H1 (cell line): ENCODE data around the gene DPPA4. TPM values are rescaled to one million over a fixed set of nuclear protein-coding genes. Genes with fewer than 3 reads are reported as not detected.

Source experiments
- CTCF ChIA-PET: fragments of 300-600 bp; sonication (Branson Sonifier 250); formaldehyde crosslinking; loops from one replicate; lab custom pipeline; 2021; ENCODE audit not compliant: partially characterized antibody; lab: Charles Lee
- POLR2A ChIA-PET: fragments of 300-600 bp; sonication (Branson Sonifier 250); formaldehyde crosslinking; loops from one replicate; lab custom pipeline; 2021; ENCODE audit warnings: inconsistent platforms; ENCODE audit not compliant: partially characterized antibody; lab: Charles Lee
- DNase-seq, 2 experiments: peaks; one replicate each; pipeline versions ENCODE4 v3.0.0 to v3.0.0-alpha.2; 2010 to 2022; ENCODE audit warnings: low spot score in 2 of 2, low read depth in 1 of 2, mixed read lengths in 1 of 2
- FAIRE-seq: peaks from 2 replicates; lab custom pipeline; 2011; peaks lifted over from hg19 to GRCh38; lab: Jason Lieb, UNC
- H2AFZ ChIP-seq: 2 replicates; pipeline ENCODE4 v1.8.1; 2012; ENCODE audit warnings: low read length, inconsistent platforms
- H2AK5ac ChIP-seq: 2 replicates; pipeline ENCODE4 v1.6.1; 2013; ENCODE audit warnings: low read depth, low read length
- H2BK120ac ChIP-seq: replicated peaks from 2 replicates; pipeline ENCODE3; 2013; ENCODE audit warnings: low read depth, low read length, inconsistent platforms
- H2BK12ac ChIP-seq: 2 replicates; pipeline ENCODE4 v1.6.1; 2013; ENCODE audit warnings: low read depth, low read length
- H2BK15ac ChIP-seq: 2 replicates; pipeline ENCODE4 v1.6.1; 2013; ENCODE audit warnings: low read length
- H2BK20ac ChIP-seq: 2 replicates; pipeline ENCODE4 v1.6.1; 2013; ENCODE audit warnings: low read length
- H2BK5ac ChIP-seq: 2 replicates; pipeline ENCODE4 v1.6.1; 2013; ENCODE audit warnings: low read depth, low read length
- H3K14ac ChIP-seq: 2 replicates; pipeline ENCODE4 v1.6.1; 2013; ENCODE audit warnings: inconsistent platforms; ENCODE audit not compliant: insufficient read length
- H3K18ac ChIP-seq: 2 replicates; pipeline ENCODE4 v1.6.1; 2013; ENCODE audit warnings: low read length; ENCODE audit errors: extremely low read depth
- H3K23ac ChIP-seq: 2 replicates; pipeline ENCODE4 v1.6.1; 2013; ENCODE audit warnings: inconsistent platforms; ENCODE audit not compliant: insufficient read length
- H3K23me2 ChIP-seq: 2 replicates; pipeline ENCODE4 v1.6.1; 2013; ENCODE audit warnings: low read depth, low read length
- H3K27ac ChIP-seq: 2 replicates; pipeline ENCODE4 v1.6.1; 2011; ENCODE audit warnings: low read depth, low read length, inconsistent platforms
- H3K27me3 ChIP-seq, 4 experiments: replicated peaks in 1 of 4; 1 replicate in 1 of 4; 2 replicates in 3 of 4; pipeline versions ENCODE4 v1.6.1 to v1.8.1; 2011 to 2013; ENCODE audit warnings: low read length in 3 of 4, mild to moderate bottlenecking in 3 of 4, inconsistent platforms in 2 of 4, mixed read lengths in 2 of 4, moderate library complexity in 1 of 4; ENCODE audit not compliant: control insufficient read depth in 3 of 4, insufficient read depth in 3 of 4; ENCODE audit errors: extremely low read depth in 1 of 4
- H3K36me3 ChIP-seq, 4 experiments: 2 replicates each; pipeline versions ENCODE4 v1.6.1 to v1.8.1; 2011 to 2013; ENCODE audit warnings: mild to moderate bottlenecking in 4 of 4, low read length in 3 of 4, moderate library complexity in 2 of 4, control low read depth in 1 of 4, inconsistent platforms in 1 of 4; ENCODE audit not compliant: insufficient read depth in 4 of 4, control insufficient read depth in 2 of 4
- H3K4ac ChIP-seq: replicated peaks from 2 replicates; pipeline ENCODE3; 2013; ENCODE audit warnings: low read length, low read depth, mixed read lengths, inconsistent platforms; ENCODE audit not compliant: insufficient read length
- H3K4me1 ChIP-seq, 4 experiments: replicated peaks in 1 of 4; 1 replicate in 1 of 4; 2 replicates in 3 of 4; pipeline versions ENCODE4 v1.6.1 to v1.8.1; 2011 to 2013; ENCODE audit warnings: low read length in 3 of 4, inconsistent platforms in 2 of 4, mixed read lengths in 1 of 4; ENCODE audit not compliant: insufficient read depth in 4 of 4, control insufficient read depth in 3 of 4
- H3K4me2 ChIP-seq, 2 experiments: 2 replicates each; pipeline versions ENCODE4 v1.6.1 to v1.8.1; 2011 to 2013; ENCODE audit warnings: low read depth in 2 of 2, low read length in 2 of 2, control low read depth in 1 of 2, inconsistent platforms in 1 of 2, mild to moderate bottlenecking in 1 of 2; ENCODE audit not compliant: insufficient read depth in 1 of 2
- H3K4me3 ChIP-seq, 4 experiments: fragments of 200-600, 300-600 bp in 1 of 4; sonication (generic), shearing (Covaris generic), sonication (Bioruptor Twin) in 1 of 4; 2 replicates each; pipeline versions ENCODE4 v1.5.1 to v1.8.1; 2011 to 2016; ENCODE audit warnings: low read length in 4 of 4, low read depth in 3 of 4, control low read depth in 2 of 4, inconsistent platforms in 2 of 4, mild to moderate bottlenecking in 2 of 4, mixed read lengths in 1 of 4, moderate library complexity in 1 of 4; ENCODE audit not compliant: insufficient read depth in 2 of 4; ENCODE audit errors: extremely low read depth in 1 of 4
- H3K56ac ChIP-seq: replicated peaks from 2 replicates; pipeline ENCODE3; 2013; ENCODE audit warnings: low read depth, mild to moderate bottlenecking, mixed read lengths, low read length, inconsistent platforms; ENCODE audit not compliant: insufficient read length
- H3K79me1 ChIP-seq: 2 replicates; pipeline ENCODE4 v1.6.1; 2013; ENCODE audit warnings: low read depth, low read length, control low read depth
- H3K79me2 ChIP-seq, 2 experiments: 2 replicates each; pipeline versions ENCODE4 v1.6.1 to v1.8.1; 2012 to 2013; ENCODE audit warnings: low read length in 2 of 2, mild to moderate bottlenecking in 2 of 2, inconsistent platforms in 1 of 2; ENCODE audit not compliant: insufficient read depth in 2 of 2, control insufficient read depth in 1 of 2
- H3K9ac ChIP-seq, 4 experiments: replicated peaks in 1 of 4; 1 replicate in 1 of 4; 2 replicates in 3 of 4; pipeline versions ENCODE4 v1.6.1 to v1.8.1; 2011 to 2013; ENCODE audit warnings: low read depth in 3 of 4, low read length in 3 of 4, control low read depth in 2 of 4, mild to moderate bottlenecking in 2 of 4, moderate library complexity in 2 of 4, inconsistent platforms in 1 of 4; ENCODE audit errors: extremely low read depth in 1 of 4
- H3K9me3 ChIP-seq, 2 experiments: 2 replicates each; pipeline versions ENCODE4 v1.6.1 to v1.8.1; 2012 to 2013; ENCODE audit warnings: mild to moderate bottlenecking in 2 of 2, moderate library complexity in 2 of 2, control low read depth in 1 of 2, inconsistent platforms in 1 of 2, low read depth in 1 of 2, low read length in 1 of 2, mixed read lengths in 1 of 2; ENCODE audit not compliant: insufficient read depth in 2 of 2
- H4K20me1 ChIP-seq, 2 experiments: replicated peaks in 1 of 2; 2 replicates each; pipeline versions ENCODE3 to v1.8.1; 2011 to 2013; ENCODE audit warnings: inconsistent platforms in 2 of 2, low read length in 2 of 2, mild to moderate bottlenecking in 1 of 2; ENCODE audit not compliant: insufficient read depth in 2 of 2, control insufficient read depth in 1 of 2
- H4K5ac ChIP-seq: 2 replicates; pipeline ENCODE4 v1.6.1; 2013; ENCODE audit warnings: low read length, low read depth, mixed read lengths, inconsistent platforms; ENCODE audit not compliant: insufficient read length
- H4K8ac ChIP-seq: 2 replicates; pipeline ENCODE4 v1.8.0; 2013; ENCODE audit warnings: mild to moderate bottlenecking, moderate library complexity, low read length, inconsistent platforms; ENCODE audit not compliant: insufficient read depth; ENCODE audit errors: extremely low read depth
- H4K91ac ChIP-seq: replicated peaks from 2 replicates; pipeline ENCODE3; 2013; ENCODE audit warnings: low read length, mixed read lengths, inconsistent platforms; ENCODE audit not compliant: insufficient read length
- EP300 ChIP-seq, 2 experiments: IDR thresholded peaks; 1 replicate in 1 of 2; 2 replicates in 1 of 2; pipeline ENCODE4 v1.6.1; 2011 to 2012; ENCODE audit warnings: low read depth in 2 of 2, low read length in 2 of 2, mild to moderate bottlenecking in 2 of 2, borderline replicate concordance in 1 of 2, inconsistent platforms in 1 of 2, moderate library complexity in 1 of 2
- JUN ChIP-seq: IDR thresholded peaks from 2 replicates; pipeline ENCODE4 v1.6.1; 2011; ENCODE audit warnings: low read depth, mild to moderate bottlenecking, improper control_type of control experiment, low read length
- NRF1 ChIP-seq: IDR thresholded peaks from 2 replicates; pipeline ENCODE4 v1.6.1; 2011; ENCODE audit warnings: mild to moderate bottlenecking, low read depth, low read length, improper control_type of control experiment
- POLR2AphosphoS5 ChIP-seq: IDR thresholded peaks from 2 replicates; pipeline ENCODE4 v1.6.1; 2011; ENCODE audit warnings: low read depth, low read length
- RAD21 ChIP-seq, 2 experiments: IDR thresholded peaks in 1 of 2; conservative IDR thresholded peaks in 1 of 2; 2 replicates each; pipeline ENCODE4 v1.6.1; 2011; ENCODE audit warnings: low read depth in 2 of 2, low read length in 2 of 2, improper control_type of control experiment in 1 of 2, inconsistent platforms in 1 of 2, mild to moderate bottlenecking in 1 of 2, moderate library complexity in 1 of 2
- SP2 ChIP-seq: IDR thresholded peaks from 2 replicates; pipeline ENCODE4 v1.6.1; 2012; ENCODE audit warnings: mild to moderate bottlenecking, low read length, inconsistent platforms
- SRF ChIP-seq: IDR thresholded peaks from 2 replicates; pipeline ENCODE4 v1.6.1; 2011; ENCODE audit warnings: mild to moderate bottlenecking, low read depth, low read length, moderate library complexity
- SUZ12 ChIP-seq: fragments of 200-600 bp; sonication (generic); IDR thresholded peaks from 2 replicates; pipeline ENCODE4 v1.6.1; 2012; ENCODE audit warnings: mild to moderate bottlenecking, inconsistent platforms, low read length, moderate library complexity, mixed read lengths
- TAF7 ChIP-seq: optimal IDR thresholded peaks from 2 replicates; pipeline ENCODE3; 2011; ENCODE audit warnings: low read depth, mild to moderate bottlenecking, inconsistent platforms, low read length, moderate library complexity, borderline replicate concordance
- TEAD4 ChIP-seq: IDR thresholded peaks from 2 replicates; pipeline ENCODE4 v1.6.1; 2012; ENCODE audit warnings: low read depth, low read length, inconsistent platforms, mixed read lengths
- WGBS, 2 experiments: shearing (Covaris generic) in 1 of 2; methylation state at CpG; one replicate each; pipeline versions ENCODE4 v1.1.6 to v1.1.7; 2013 to 2015; ENCODE audit warnings: low lambda C conversion rate in 2 of 2, mixed read lengths in 2 of 2, inconsistent platforms in 1 of 2, low coverage in 1 of 2, missing lambda C conversion rate in 1 of 2; ENCODE audit not compliant: insufficient replicate concordance in 2 of 2, insufficient coverage in 1 of 2, insufficient read length in 1 of 2; ENCODE audit errors: extremely low coverage in 1 of 2, missing lambda C conversion rate in 1 of 2; 5-methylcytosine and 5-hydroxymethylcytosine counted together
- polyA plus RNA-seq, 7 experiments: library from polyadenylated mRNA; depleted of rRNA in 3 of 7; stranded (reverse) in 5 of 7; unstranded in 2 of 7; fragments of >200 nt in 5 of 7; fragments of 200-250 nt in 2 of 7; gene quantifications; 1 replicate in 5 of 7; 2 replicates in 1 of 7; 4 replicates in 1 of 7; pipeline versions ENCODE4 v1.2.1 to v1.2.3, GENCODE V29; 2011 to 2013; ENCODE audit warnings: missing spikeins in 2 of 7, mixed read lengths in 2 of 7
- total RNA-seq: library from RNA; stranded (reverse); fragmentation: NEBNext Ultra II Directional; extraction: Animal tissue kit (Norgen Biotek cat#: 25700); gene quantifications from 2 replicates; pipeline ENCODE4 v1.2.1, GENCODE V29; 2021

The DPPA4 gene
- total and polyA plus RNA-seq, 2 of the 8 experiments (the other 6 are each of a cell fraction or from before 2014, with no cell fraction given), result 424 to 772 TPM

- Histone ChIP-seq H3K23me2 (no peaks in the 10 kb centered on the region), H3K27me3 (no peaks in the 10 kb centered on the region), H2AFZ (no peak overlapping the region), H3K9ac (no peak overlapping the region), H4K91ac (no peak overlapping the region), H3K9me3 (no peaks in the 10 kb centered on the region), H3K4ac (no peak overlapping the region), H3K79me1 (0 out of 2 replicates have a peak, but pooled peaks cover 3% of the 10 kb centered on the region), H3K56ac (no peak overlapping the region), H3K79me2 (peaks cover 0 to 6% of the 10 kb centered on the region in 2 experiments; a peak in 1 of 4 replicates), H3K4me1 (no peaks in the 10 kb centered on the region; a peak in 1 of 7 replicates), H3K18ac (no peak overlapping the region), H3K36me3 (peaks cover 0 to 17% (median 0%) of the 10 kb centered on the region in 4 experiments; a peak in 1 of 8 replicates), H4K20me1 (no peaks in the 10 kb centered on the region), H2BK12ac (no peak overlapping the region), H4K5ac (no peak overlapping the region), H3K27ac (no peak overlapping the region), H2BK20ac (no peak overlapping the region), H4K8ac (no peak overlapping the region), H3K14ac (no peak overlapping the region), H2BK5ac (no peak overlapping the region), H2BK15ac (no peak overlapping the region), H3K4me3 (no peak overlapping the region), H2BK120ac (no peak overlapping the region), H3K4me2 (no peak overlapping the region), H3K23ac (no peak overlapping the region), H2AK5ac (no peak overlapping the region)
- CTCF ChIA-PET, result interaction anchor here (0.9 to 1.0 kb wide), 3 partner anchors 8 to 33 kb away, joined by 3 read pairs; no protein-coding TSS in a partner anchor
- POLR2A ChIA-PET, result interaction anchor here (1.0 to 16.7 kb wide), 3 partner anchors 8 to 33 kb away, joined by 3 to 402 read pairs (median 40); partner anchors contain the start of gene DPPA4
- no peak for DNase-seq
- WGBS, 2 experiments, result 90% methylated on average over 4 of the region's 4 CpGs; no CpG with 5 or more reads in 1 of the 2 experiments
- TF ChIP-seq RAD21 (IDR thresholded peaks at IDR 0.05 in 1 of 2, conservative IDR thresholded peaks at IDR 0.05 in 1 of 2; ENCODE audit: low read depth in 2 of 2, low read length in 2 of 2), result no peak
- no peak for TF ChIP-seq SRF
- no peak for TF ChIP-seq SP2
- TF ChIP-seq TEAD4, result no peak
- no peak for TF ChIP-seq EP300 (IDR thresholded peaks at IDR 0.05; ENCODE audit: borderline replicate concordance in 1 of 2, low read depth in 2 of 2, low read length in 2 of 2)
- TF ChIP-seq NRF1, result no peak
- TF ChIP-seq JUN, result no peak
- no peak for TF ChIP-seq POLR2AphosphoS5
- no peak for TF ChIP-seq TAF7
- no peak for TF ChIP-seq SUZ12
- FAIRE-seq, result no peak
Observed at GRCh38 chr3:109362823-109363222, 25.5 kb upstream of the DPPA4 start.
